GM23248 (cell line): ENCODE results near the gene TBC1D1.

ENCODE experiments used
- EZH2 ChIP-seq: fragments of 200-600 bp; sonication (generic); IDR thresholded peaks from 2 replicates; pipeline ENCODE4 v1.6.1; 2018; ENCODE audit warnings: antibody characterized with exemption, mild to moderate bottlenecking; ENCODE audit not compliant: insufficient read depth, poor library complexity, severe bottlenecking
- EZH2phosphoT487 ChIP-seq: fragments of 200-600 bp; sonication (generic); IDR thresholded peaks from 2 replicates; pipeline ENCODE4 v1.6.1; 2018; ENCODE audit warnings: antibody characterized with exemption, moderate library complexity, mild to moderate bottlenecking, low read depth; ENCODE audit not compliant: insufficient read depth

GRCh38 chr4:37967736-37968135, 76.9 kb downstream of the TBC1D1 start:
- no peak for TF ChIP-seq EZH2phosphoT487
- no peak for TF ChIP-seq EZH2
